A549 (cell line): Measurements from ENCODE around the gene UTS2R. TPM values are rescaled to one million over a fixed set of nuclear protein-coding genes. Genes with fewer than 3 reads are reported as not detected.

Experiments used
- ATAC-seq, 2 experiments: fragments of 200-7000 bp in 1 of 2; fragments of >200 bp in 1 of 2; cut with Nextera tagmentation in 1 of 2; cut with Tn5 transposase in 1 of 2; 3 replicates each; pipeline versions ENCODE4 v1.8.0 to v1.9.1; 2018 to 2020; ENCODE audit warnings: mild to moderate bottlenecking in 1 of 2, moderate library complexity in 1 of 2
- CTCF ChIA-PET: fragments of 300-600 bp; sonication (Branson Sonifier 250); formaldehyde crosslinking; extraction: SDS; loops from one replicate; lab custom pipeline; 2021; ENCODE audit warnings: antibody characterized with exemption, inconsistent platforms; lab: Yijun Ruan, JAX
- POLR2A ChIA-PET: fragments of 350-600 bp; formaldehyde crosslinking; extraction: SDS; loops from one replicate; lab custom pipeline; 2021; ENCODE audit warnings: antibody characterized with exemption, inconsistent platforms; lab: Yijun Ruan, JAX
- DNase-seq, 2 experiments: peaks; one replicate each; pipeline versions ENCODE4 v3.0.0 to v3.0.0-alpha.2; 2011 to 2016; ENCODE audit warnings: low read depth in 1 of 2, low spot score in 1 of 2
- FAIRE-seq: peaks from 2 replicates; lab custom pipeline; 2011; peaks lifted over from hg19 to GRCh38; lab: Jason Lieb, UNC
- H3K27ac ChIP-seq, 2 experiments: fragments of >200 bp; sonication (Bioruptor Twin); formaldehyde crosslinking; 3 replicates each; pipeline ENCODE4 v1.5.1; 2016 to 2017
- H3K4me1 ChIP-seq: fragments of >200 bp; sonication (Bioruptor Twin); formaldehyde crosslinking; 3 replicates; pipeline ENCODE4 v1.6.1; 2016
- H3K4me2 ChIP-seq: fragments of >200 bp; sonication (Bioruptor Twin); formaldehyde crosslinking; 3 replicates; pipeline ENCODE4 v1.6.1; 2016
- H3K4me3 ChIP-seq: fragments of >200 bp; sonication (Bioruptor Twin); formaldehyde crosslinking; 3 replicates; pipeline ENCODE4 v1.5.1; 2016
- H3K9me3 ChIP-seq: fragments of >200 bp; sonication (Bioruptor Twin); formaldehyde crosslinking; 3 replicates; pipeline ENCODE4 v1.6.1; 2016
- CBX8 ChIP-seq: fragments of 200-600 bp; sonication (generic); IDR thresholded peaks from 2 replicates; pipeline ENCODE4 v1.6.1; 2016
- CEBPB ChIP-seq, 2 experiments: fragments of >200 bp in 1 of 2; sonication (Bioruptor Twin) in 1 of 2; formaldehyde crosslinking in 1 of 2; IDR thresholded peaks; 2 replicates each; pipeline ENCODE4 v1.6.1; 2012 to 2016
- EP300 ChIP-seq, 2 experiments: fragments of >200 bp; sonication (Bioruptor Twin); formaldehyde crosslinking; IDR thresholded peaks; 2 replicates in 1 of 2; 3 replicates in 1 of 2; pipeline ENCODE4 v1.6.1; 2016 to 2017
- FOXS1 ChIP-seq: fragments of 250-450 bp; sonication (Bioruptor Pico); IDR thresholded peaks from 2 replicates; pipeline ENCODE4 v1.5.0; 2020; ENCODE audit warnings: mild to moderate bottlenecking, moderate library complexity
- GATA3 ChIP-seq: IDR thresholded peaks from 2 replicates; pipeline ENCODE4 v1.6.1; 2012; ENCODE audit warnings: borderline replicate concordance
- HDAC2 ChIP-seq: fragments of 200-600 bp; sonication (generic); IDR thresholded peaks from 2 replicates; pipeline ENCODE4 v1.6.1; 2016
- HEYL ChIP-seq: fragments of 250-450 bp; sonication (Bioruptor Pico); IDR thresholded peaks from 2 replicates; pipeline ENCODE4 v1.8.0; 2021; ENCODE audit warnings: mild to moderate bottlenecking, moderate library complexity
- HMGXB4 ChIP-seq: fragments of 250-450 bp; sonication (Bioruptor Pico); IDR thresholded peaks from 2 replicates; pipeline ENCODE4 v1.5.0; 2021; ENCODE audit warnings: mild to moderate bottlenecking, moderate library complexity, borderline replicate concordance
- HOXB13 ChIP-seq: fragments of 250-450 bp; sonication (Bioruptor Pico); IDR thresholded peaks from 2 replicates; pipeline ENCODE4 v1.5.0; 2020; ENCODE audit warnings: low read depth, mild to moderate bottlenecking, moderate library complexity
- HOXB5 ChIP-seq: fragments of 250-450 bp; sonication (Bioruptor Pico); IDR thresholded peaks from 2 replicates; pipeline ENCODE4 v1.5.0; 2020; ENCODE audit warnings: mild to moderate bottlenecking, moderate library complexity
- KDM1A ChIP-seq: fragments of 200-600 bp; sonication (generic); IDR thresholded peaks from 2 replicates; pipeline ENCODE4 v1.6.1; 2016; ENCODE audit warnings: low read depth, mild to moderate bottlenecking
- KDM5A ChIP-seq: fragments of 200-600 bp; sonication (generic); IDR thresholded peaks from 2 replicates; pipeline ENCODE4 v1.6.1; 2016; ENCODE audit warnings: antibody characterized with exemption, mild to moderate bottlenecking
- NFE2L2 ChIP-seq: fragments of 150-350 bp; conservative IDR thresholded peaks from 2 replicates; pipeline ENCODE4 v1.6.1; 2014; ENCODE audit warnings: low read length
- PHF8 ChIP-seq: fragments of 200-600 bp; sonication (generic); IDR thresholded peaks from 2 replicates; pipeline ENCODE4 v1.6.1; 2016; ENCODE audit warnings: low read depth, mild to moderate bottlenecking, antibody characterized with exemption, moderate library complexity, borderline replicate concordance
- RCOR1 ChIP-seq: fragments of 150-350 bp; IDR thresholded peaks from 2 replicates; pipeline ENCODE4 v1.6.1; 2014; ENCODE audit warnings: antibody characterized with exemption, low read length, low read depth
- RFX5 ChIP-seq: fragments of 450-650 bp; IDR thresholded peaks from 2 replicates; pipeline ENCODE4 v1.7.1; 2014; ENCODE audit warnings: antibody characterized with exemption, mild to moderate bottlenecking, moderate library complexity
- RNF2 ChIP-seq: fragments of 200-600 bp; sonication (generic); IDR thresholded peaks from 2 replicates; pipeline ENCODE4 v1.6.1; 2016; ENCODE audit warnings: low read depth, mild to moderate bottlenecking, antibody characterized with exemption, moderate library complexity, borderline replicate concordance
- SMC3 ChIP-seq: fragments of >200 bp; sonication (Bioruptor Twin); formaldehyde crosslinking; IDR thresholded peaks from 3 replicates; pipeline ENCODE4 v1.6.1; 2018; ENCODE audit warnings: inconsistent platforms
- TP53 ChIP-seq: fragments of 250-450 bp; sonication (Bioruptor Pico); IDR thresholded peaks from 2 replicates; pipeline ENCODE4 v1.5.0; 2021; ENCODE audit warnings: mild to moderate bottlenecking, moderate library complexity
- ZFP36 ChIP-seq: fragments of 450-650 bp; IDR thresholded peaks from 2 replicates; pipeline ENCODE4 v1.6.1; 2014; ENCODE audit warnings: borderline replicate concordance; ENCODE audit not compliant: partially characterized antibody
- WGBS: methylation state at CpG from one replicate; pipeline ENCODE4 v1.1.6; 2017; ENCODE audit errors: missing lambda C conversion rate; 5-methylcytosine and 5-hydroxymethylcytosine counted together
- polyA plus RNA-seq, 4 experiments: library from polyadenylated mRNA; depleted of rRNA in 3 of 4; stranded (reverse); fragments of >200 nt; fragmentation: RNase III in 1 of 4; extraction: RNeasy Plus Mini Kit Qiagen cat#74134 plus additional on column Dnase treatment in 1 of 4; gene quantifications; 2 replicates in 3 of 4; 3 replicates in 1 of 4; pipeline ENCODE4 v1.2.3, GENCODE V29; 2011 to 2017
- TF ChIP-seq, protein P1 (sequence below): fragments of >200 bp; sonication (Bioruptor Twin); formaldehyde crosslinking; IDR thresholded peaks from 3 replicates; pipeline ENCODE4 v1.6.1; 2016
- TF ChIP-seq, protein P2 (sequence below): fragments of 200-600 bp; sonication (generic); IDR thresholded peaks from 2 replicates; pipeline ENCODE4 v1.6.1; 2016; ENCODE audit warnings: antibody characterized with exemption, mild to moderate bottlenecking, moderate library complexity

The UTS2R gene
- polyA plus RNA-seq, 2 of the 4 experiments (the other 2 are of a cell fraction): not detected

DNA sequence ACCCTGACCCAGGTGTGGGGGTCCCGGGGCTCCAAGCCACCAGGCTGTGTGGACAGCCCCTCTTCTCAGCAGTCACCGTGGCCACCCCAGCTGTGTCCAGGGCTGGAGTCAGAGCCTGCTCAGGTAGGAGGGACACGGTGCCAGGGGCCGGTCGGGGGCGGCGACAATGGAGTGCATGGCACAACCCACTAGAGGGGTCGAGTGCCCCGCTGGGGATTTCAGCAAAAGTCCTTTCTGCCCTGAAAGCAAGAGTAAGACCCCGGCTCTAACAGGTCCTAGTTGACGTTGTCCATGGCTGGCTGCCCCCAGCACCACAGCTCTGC is 11.3 kb downstream of the UTS2R start:
- H3K4me1 ChIP-seq: peaks cover 29% of the 10 kb centered on the region
- H3K27ac ChIP-seq: no peak overlapping the region
- WGBS: 83% methylated on average over 10 of the region's 11 CpGs
- H3K9me3 ChIP-seq: no peaks in the 10 kb centered on the region
- no peak for TF ChIP-seq EP300 (IDR thresholded peaks at IDR 0.05)
- no peak for TF ChIP-seq GATA3
- TF ChIP-seq NFE2L2: no peak
- no peak for FAIRE-seq
- no peak for DNase-seq
- no peak for ATAC-seq
- ChIA-PET CTCF (interaction anchor here (1.1 to 3.3 kb wide), 4 partner anchors 10 to 146 kb away, joined by 3 to 8 read pairs (median 4); no protein-coding TSS in a partner anchor), POLR2A (no interaction called here)
- H3K4me2 ChIP-seq: no peak overlapping the region
- no peak overlapping the region for H3K4me3 ChIP-seq

DNA sequence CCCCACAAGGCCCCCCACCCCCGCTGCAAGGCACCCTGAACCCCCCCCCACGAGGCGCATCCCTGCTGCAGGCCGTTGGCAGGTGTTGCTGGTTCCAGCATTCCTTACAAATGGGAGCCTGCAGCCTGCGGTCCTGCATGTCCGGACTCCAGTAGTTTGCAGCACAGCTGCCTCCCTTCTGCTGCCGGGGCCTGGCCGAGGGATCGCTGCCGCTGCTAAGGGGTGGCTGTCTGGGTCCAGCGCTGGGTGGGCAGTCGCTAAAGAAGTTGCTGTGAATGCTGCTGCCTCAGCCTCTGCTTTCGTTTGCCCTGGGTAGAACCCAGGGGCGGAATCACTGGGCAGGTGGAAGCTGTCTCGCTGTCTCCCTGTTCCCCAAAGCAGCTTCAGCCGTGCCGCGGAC is 11.8 kb downstream of the UTS2R start:
- Histone ChIP-seq H3K4me3 (no peak overlapping the region), H3K9me3 (no peaks in the 10 kb centered on the region), H3K4me1 (peaks cover 29% of the 10 kb centered on the region)
- no peak for FAIRE-seq
- WGBS: 89% methylated on average over 12 of the region's 18 CpGs
- no peak for DNase-seq
- POLR2A ChIA-PET: no interaction called here
- no peak for TF ChIP-seq RNF2
- no peak for TF ChIP-seq KDM5A
- no peak for TF ChIP-seq HOXB5
- TF ChIP-seq, protein P1, sequence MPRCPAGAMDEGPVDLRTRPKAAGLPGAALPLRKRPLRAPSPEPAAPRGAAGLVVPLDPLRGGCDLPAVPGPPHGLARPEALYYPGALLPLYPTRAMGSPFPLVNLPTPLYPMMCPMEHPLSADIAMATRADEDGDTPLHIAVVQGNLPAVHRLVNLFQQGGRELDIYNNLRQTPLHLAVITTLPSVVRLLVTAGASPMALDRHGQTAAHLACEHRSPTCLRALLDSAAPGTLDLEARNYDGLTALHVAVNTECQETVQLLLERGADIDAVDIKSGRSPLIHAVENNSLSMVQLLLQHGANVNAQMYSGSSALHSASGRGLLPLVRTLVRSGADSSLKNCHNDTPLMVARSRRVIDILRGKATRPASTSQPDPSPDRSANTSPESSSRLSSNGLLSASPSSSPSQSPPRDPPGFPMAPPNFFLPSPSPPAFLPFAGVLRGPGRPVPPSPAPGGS: no peak
- TF ChIP-seq ZFP36: no peak
- no peak for TF ChIP-seq PHF8
- no peak for TF ChIP-seq HDAC2
- no peak for TF ChIP-seq HOXB13
- TF ChIP-seq CEBPB (IDR thresholded peaks at IDR 0.05): no peak
- TF ChIP-seq RCOR1: no peak
- TF ChIP-seq EP300 (IDR thresholded peaks at IDR 0.05): no peak
- no peak for TF ChIP-seq HEYL
- TF ChIP-seq SMC3: no peak
- no peak for TF ChIP-seq FOXS1 (CRISPR knock-in tag)
- TF ChIP-seq, all 56 proteins: peak for 0
- Histone ChIP-seq H3K4me2 (no peak overlapping the region), H3K27ac (no peak overlapping the region)
- no peak for ATAC-seq
- CTCF ChIA-PET: interaction anchor here (1.5 to 3.3 kb wide), 3 partner anchors 11 to 32 kb away, joined by 3 to 8 read pairs (median 6); no protein-coding TSS in a partner anchor

DNA sequence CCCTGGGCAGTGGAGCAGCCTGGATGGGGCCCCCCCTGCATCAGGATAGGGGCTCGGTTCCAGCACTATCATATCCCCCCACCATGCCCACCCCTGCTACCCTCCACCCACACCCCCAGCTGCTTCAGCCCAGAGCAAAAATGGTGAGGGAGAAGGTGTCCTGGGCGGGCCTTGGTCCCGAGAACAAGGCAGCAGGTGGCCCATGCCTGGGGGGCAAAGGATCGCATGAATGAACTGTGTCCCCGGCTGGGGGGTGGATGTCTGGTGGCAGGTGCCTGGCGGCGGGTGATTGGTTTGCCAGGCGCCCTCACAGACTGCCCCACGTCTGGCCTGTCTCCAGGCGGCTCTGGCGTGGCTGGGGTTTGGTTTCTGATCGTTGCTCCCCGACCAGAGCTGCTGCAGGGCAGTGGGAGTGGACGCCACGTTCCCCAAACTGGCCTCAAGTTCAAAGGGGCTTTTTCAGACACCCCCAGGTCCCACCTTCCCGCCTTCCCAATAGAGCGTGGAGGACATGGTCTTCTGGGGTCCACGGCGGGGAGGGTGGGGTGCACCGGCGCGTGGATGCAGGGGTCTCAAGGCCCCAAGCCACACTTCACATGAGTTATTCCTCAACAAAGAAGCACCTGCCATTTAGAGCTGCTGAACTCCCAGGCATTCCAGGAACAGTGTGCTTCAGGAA is 12.6 kb downstream of the UTS2R start:
- WGBS: 76% methylated on average over 21 of the region's 22 CpGs
- TF ChIP-seq FOXS1 (CRISPR knock-in tag): no peak
- TF ChIP-seq RFX5: no peak
- TF ChIP-seq TP53: no peak
- no peak for TF ChIP-seq CBX8
- TF ChIP-seq HOXB13: no peak
- TF ChIP-seq HMGXB4 (CRISPR knock-in tag): no peak
- TF ChIP-seq KDM1A: no peak
- TF ChIP-seq, protein P2, sequence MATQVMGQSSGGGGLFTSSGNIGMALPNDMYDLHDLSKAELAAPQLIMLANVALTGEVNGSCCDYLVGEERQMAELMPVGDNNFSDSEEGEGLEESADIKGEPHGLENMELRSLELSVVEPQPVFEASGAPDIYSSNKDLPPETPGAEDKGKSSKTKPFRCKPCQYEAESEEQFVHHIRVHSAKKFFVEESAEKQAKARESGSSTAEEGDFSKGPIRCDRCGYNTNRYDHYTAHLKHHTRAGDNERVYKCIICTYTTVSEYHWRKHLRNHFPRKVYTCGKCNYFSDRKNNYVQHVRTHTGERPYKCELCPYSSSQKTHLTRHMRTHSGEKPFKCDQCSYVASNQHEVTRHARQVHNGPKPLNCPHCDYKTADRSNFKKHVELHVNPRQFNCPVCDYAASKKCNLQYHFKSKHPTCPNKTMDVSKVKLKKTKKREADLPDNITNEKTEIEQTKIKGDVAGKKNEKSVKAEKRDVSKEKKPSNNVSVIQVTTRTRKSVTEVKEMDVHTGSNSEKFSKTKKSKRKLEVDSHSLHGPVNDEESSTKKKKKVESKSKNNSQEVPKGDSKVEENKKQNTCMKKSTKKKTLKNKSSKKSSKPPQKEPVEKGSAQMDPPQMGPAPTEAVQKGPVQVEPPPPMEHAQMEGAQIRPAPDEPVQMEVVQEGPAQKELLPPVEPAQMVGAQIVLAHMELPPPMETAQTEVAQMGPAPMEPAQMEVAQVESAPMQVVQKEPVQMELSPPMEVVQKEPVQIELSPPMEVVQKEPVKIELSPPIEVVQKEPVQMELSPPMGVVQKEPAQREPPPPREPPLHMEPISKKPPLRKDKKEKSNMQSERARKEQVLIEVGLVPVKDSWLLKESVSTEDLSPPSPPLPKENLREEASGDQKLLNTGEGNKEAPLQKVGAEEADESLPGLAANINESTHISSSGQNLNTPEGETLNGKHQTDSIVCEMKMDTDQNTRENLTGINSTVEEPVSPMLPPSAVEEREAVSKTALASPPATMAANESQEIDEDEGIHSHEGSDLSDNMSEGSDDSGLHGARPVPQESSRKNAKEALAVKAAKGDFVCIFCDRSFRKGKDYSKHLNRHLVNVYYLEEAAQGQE: no peak
- no peak for TF ChIP-seq EP300 (IDR thresholded peaks at IDR 0.05)
- peaks cover 29% of the 10 kb centered on the region for H3K4me1 ChIP-seq
- DNase-seq (no peak), ATAC-seq (no peak; a peak in 1 of 6 replicates), FAIRE-seq (no peak)
- H3K4me2 ChIP-seq: no peak overlapping the region; the same call in 2 of the 3 replicates
- H3K9me3 ChIP-seq: no peaks in the 10 kb centered on the region
- peak overlapping the region in 1 of 2 experiments; percentile 38; a peak in 3 of 6 replicates for H3K27ac ChIP-seq
- no peak overlapping the region for H3K4me3 ChIP-seq
- CTCF ChIA-PET: interaction anchor here (1.5 to 3.3 kb wide), 6 partner anchors 12 to 148 kb away, joined by 3 to 9 read pairs (median 6); no protein-coding TSS in a partner anchor
- POLR2A ChIA-PET: no interaction called here
